Suprapubic skin (tissue), 4 donors: ENCODE data around the gene EIF3A.

Source experiments
- CTCF ChIP-seq, 2 donors: fragments of 200-600 bp in 1 of 2; fragments of 450-650 bp in 1 of 2; sonication (generic) in 1 of 2; IDR thresholded peaks; one replicate each; pipeline ENCODE4 v1.5.1; 2016 to 2019; ENCODE audit warnings: antibody characterized with exemption in 2 of 2, mild to moderate bottlenecking in 1 of 2, moderate library complexity in 1 of 2
- EP300 ChIP-seq: sonication (generic); formaldehyde crosslinking; IDR thresholded peaks from one replicate; pipeline ENCODE4 v1.6.1; 2017; ENCODE audit warnings: antibody characterized with exemption
- POLR2AphosphoS5 ChIP-seq, 3 donors: sonication (generic); formaldehyde crosslinking; IDR thresholded peaks; one replicate each; pipeline ENCODE4 v1.6.1; 2017; ENCODE audit warnings: antibody characterized with exemption in 3 of 3

- TF ChIP-seq CTCF (IDR thresholded peaks at IDR 0.05) (no peak), EP300 (no peak), POLR2AphosphoS5 (IDR thresholded peaks at IDR 0.05) (no peak)
Measured at GRCh38 chr10:119042169-119042568, 38.4 kb downstream of the EIF3A start.
